Trophoblast cell (in vitro differentiated cells and primary cell): ENCODE data around the gene CHMP4B.

Experiments used
- DNase-seq, 2 donors: peaks; one replicate each; pipeline ENCODE4 v3.0.0-alpha.2; 2016
- H2AFZ ChIP-seq: 2 replicates; pipeline ENCODE4 v1.6.1; 2013; ENCODE audit warnings: low read length, moderate library complexity, mild to moderate bottlenecking; ENCODE audit not compliant: insufficient read depth, poor library complexity
- H2AK5ac ChIP-seq: 2 replicates; pipeline ENCODE4 v1.6.1; 2013; ENCODE audit warnings: mild to moderate bottlenecking, low read length
- H2BK120ac ChIP-seq: 2 replicates; pipeline ENCODE4 v1.6.1; 2013; ENCODE audit warnings: low read length, mild to moderate bottlenecking, moderate library complexity; ENCODE audit not compliant: insufficient read depth, poor library complexity
- H2BK12ac ChIP-seq: 2 replicates; pipeline ENCODE4 v1.6.1; 2013; ENCODE audit warnings: mild to moderate bottlenecking, low read length, moderate library complexity
- H2BK5ac ChIP-seq: 2 replicates; pipeline ENCODE4 v1.6.1; 2013; ENCODE audit warnings: low read length, low read depth, moderate library complexity, mild to moderate bottlenecking; ENCODE audit not compliant: poor library complexity
- H3K14ac ChIP-seq: 2 replicates; pipeline ENCODE4 v1.6.1; 2013; ENCODE audit warnings: mild to moderate bottlenecking, low read length
- H3K18ac ChIP-seq: 2 replicates; pipeline ENCODE4 v1.6.1; 2013; ENCODE audit warnings: mild to moderate bottlenecking, low read length
- H3K23ac ChIP-seq: 2 replicates; pipeline ENCODE4 v1.6.1; 2013; ENCODE audit warnings: low read length
- H3K27ac ChIP-seq: 2 replicates; pipeline ENCODE4 v1.5.1; 2013; ENCODE audit warnings: low read depth, mild to moderate bottlenecking, inconsistent platforms, low read length, moderate library complexity
- H3K27me3 ChIP-seq: 2 replicates; pipeline ENCODE4 v1.6.1; 2013; ENCODE audit warnings: inconsistent platforms, mild to moderate bottlenecking, low read length, moderate library complexity; ENCODE audit not compliant: insufficient read depth
- H3K36me3 ChIP-seq, 2 experiments: 1 replicate in 1 of 2; 2 replicates in 1 of 2; pipeline ENCODE4 v1.6.1; 2013; ENCODE audit warnings: low read length in 2 of 2, mild to moderate bottlenecking in 2 of 2, moderate library complexity in 1 of 2; ENCODE audit not compliant: insufficient read depth in 2 of 2, control insufficient read depth in 1 of 2
- H3K4ac ChIP-seq: 2 replicates; pipeline ENCODE4 v1.6.1; 2013; ENCODE audit warnings: low read depth, mild to moderate bottlenecking, low read length, moderate library complexity
- H3K4me1 ChIP-seq, 2 experiments: 1 replicate in 1 of 2; 2 replicates in 1 of 2; pipeline ENCODE4 v1.6.1; 2013; ENCODE audit warnings: low read length in 2 of 2, mild to moderate bottlenecking in 2 of 2, moderate library complexity in 1 of 2; ENCODE audit not compliant: insufficient read depth in 2 of 2, control insufficient read depth in 1 of 2
- H3K4me2 ChIP-seq: 2 replicates; pipeline ENCODE4 v1.6.1; 2013; ENCODE audit warnings: inconsistent platforms, mild to moderate bottlenecking, low read length, moderate library complexity
- H3K4me3 ChIP-seq: 2 replicates; pipeline ENCODE4 v1.5.1; 2013; ENCODE audit warnings: mild to moderate bottlenecking, low read depth, low read length, inconsistent platforms
- H3K79me1 ChIP-seq: one replicate; pipeline ENCODE4 v1.6.1; 2013; ENCODE audit warnings: low read length
- H3K79me2 ChIP-seq: 2 replicates; pipeline ENCODE4 v1.6.1; 2013; ENCODE audit warnings: low read length, mild to moderate bottlenecking; ENCODE audit not compliant: control insufficient read depth, insufficient read depth, poor library complexity
- H3K9ac ChIP-seq: 2 replicates; pipeline ENCODE4 v1.6.1; 2013; ENCODE audit warnings: mild to moderate bottlenecking, low read length
- H3K9me3 ChIP-seq: 2 replicates; pipeline ENCODE4 v1.6.1; 2013; ENCODE audit warnings: low read depth, mild to moderate bottlenecking, control low read depth, inconsistent platforms, low read length; ENCODE audit not compliant: insufficient read depth
- H4K12ac ChIP-seq: 2 replicates; pipeline ENCODE4 v1.6.1; 2013; ENCODE audit warnings: low read depth, mild to moderate bottlenecking, low read length, moderate library complexity
- H4K8ac ChIP-seq: 2 replicates; pipeline ENCODE4 v1.6.1; 2013; ENCODE audit warnings: low read depth, mild to moderate bottlenecking, low read length, moderate library complexity
- H4K91ac ChIP-seq: one replicate; pipeline ENCODE4 v1.6.1; 2013; ENCODE audit warnings: low read depth, mild to moderate bottlenecking, low read length, moderate library complexity
- WGBS: extraction: QIAGEN DNeasy Blood & Tissue Kit; methylation state at CpG from one replicate; pipeline ENCODE4 v1.1.7; 2013; ENCODE audit warnings: missing lambda C conversion rate; ENCODE audit not compliant: insufficient read length, insufficient coverage; ENCODE audit errors: extremely low coverage; 5-methylcytosine and 5-hydroxymethylcytosine counted together

CHMP4B gene

DNA sequence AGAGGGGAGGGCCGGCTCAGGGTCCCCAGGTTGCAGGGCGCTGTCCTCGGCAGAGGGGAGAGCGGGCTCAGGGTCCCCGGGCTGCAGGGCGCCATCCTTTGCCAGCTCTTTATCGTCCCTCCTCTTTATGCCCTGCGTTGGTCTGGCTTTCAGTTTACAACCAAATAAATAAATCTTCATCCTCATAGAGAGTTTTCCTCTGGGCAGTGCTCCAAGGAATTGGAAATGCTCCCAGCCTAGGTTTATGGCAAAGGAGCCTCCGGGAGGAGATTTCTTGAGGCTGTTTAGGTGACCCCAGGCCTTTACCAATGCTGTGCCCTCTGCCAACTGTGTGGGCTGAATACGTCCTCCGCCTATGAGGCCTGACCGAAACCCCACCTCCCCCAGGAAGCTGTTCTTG, 60.2 kb downstream of the CHMP4B start:
- H2BK12ac ChIP-seq = no peak overlapping the region
- no peak overlapping the region for H2AK5ac ChIP-seq
- no peak overlapping the region for H3K4me2 ChIP-seq
- H3K4me3 ChIP-seq = no peak overlapping the region
- H4K12ac ChIP-seq = no peak overlapping the region
- no peak overlapping the region for H3K18ac ChIP-seq
- no peak overlapping the region for H3K27ac ChIP-seq
- no peak overlapping the region for H2AFZ ChIP-seq
- peaks cover 2% of the 10 kb centered on the region for H3K9me3 ChIP-seq
- no peaks in the 10 kb centered on the region for H3K79me2 ChIP-seq
- H3K4me1 ChIP-seq = no peaks in the 10 kb centered on the region
- no peaks in the 10 kb centered on the region for H3K27me3 ChIP-seq
- no peak overlapping the region for H4K91ac ChIP-seq
- H3K9ac ChIP-seq = no peak overlapping the region
- DNase-seq = no peak
- no peaks in the 10 kb centered on the region for H3K36me3 ChIP-seq
- no peak overlapping the region for H2BK120ac ChIP-seq
- WGBS = no CpG with 5 or more reads among the region's 12 CpGs
- H2BK5ac ChIP-seq = no peak overlapping the region
- H4K8ac ChIP-seq = no peak overlapping the region
- H3K4ac ChIP-seq = no peak overlapping the region
- H3K79me1 ChIP-seq = no peaks in the 10 kb centered on the region
- H3K23ac ChIP-seq = no peak overlapping the region
- H3K14ac ChIP-seq = no peak overlapping the region

DNA sequence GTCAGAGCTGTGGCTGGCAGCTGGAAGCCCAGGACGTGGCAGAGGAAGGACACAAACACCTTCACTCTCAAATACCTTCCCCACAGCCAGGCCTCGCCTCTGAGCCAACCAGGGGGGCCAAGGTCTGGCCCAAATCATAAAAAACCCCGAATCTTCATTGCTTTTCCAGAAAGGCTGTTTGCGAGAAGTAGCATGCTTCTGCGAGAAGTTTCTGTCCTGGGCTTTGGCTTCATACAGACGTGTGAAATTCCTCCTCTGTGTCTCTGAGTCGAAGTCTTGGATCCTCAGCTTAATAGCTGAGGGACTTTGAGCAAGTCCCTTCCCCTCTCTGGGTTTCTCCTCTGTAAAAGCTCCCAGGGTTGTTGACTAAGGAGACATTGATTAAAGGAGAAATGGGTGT, 63.0 kb downstream of the CHMP4B start:
- Histone ChIP-seq H3K36me3 (no peaks in the 10 kb centered on the region), H3K79me2 (no peaks in the 10 kb centered on the region), H2AFZ (no peak overlapping the region), H3K9me3 (peaks cover 4% of the 10 kb centered on the region), H3K4me2 (no peak overlapping the region), H2BK5ac (no peak overlapping the region), H3K4me1 (no peaks in the 10 kb centered on the region), H4K8ac (no peak overlapping the region), H2BK12ac (no peak overlapping the region), H3K27me3 (no peaks in the 10 kb centered on the region), H3K27ac (no peak overlapping the region), H3K23ac (no peak overlapping the region), H3K9ac (no peak overlapping the region), H2BK120ac (no peak overlapping the region), H3K79me1 (no peaks in the 10 kb centered on the region), H3K14ac (no peak overlapping the region), H3K4ac (no peak overlapping the region), H3K18ac (no peak overlapping the region), H4K91ac (no peak overlapping the region), H3K4me3 (no peak overlapping the region), H2AK5ac (no peak overlapping the region), H4K12ac (no peak overlapping the region)
- no CpG with 5 or more reads among the region's 7 CpGs for WGBS
- DNase-seq = no peak

GRCh38 chr20:33875055-33875454, 63.9 kb downstream of the CHMP4B start:
- H3K36me3 ChIP-seq = no peaks in the 10 kb centered on the region
- no peak overlapping the region for H2AFZ ChIP-seq
- H4K8ac ChIP-seq = no peak overlapping the region
- no peaks in the 10 kb centered on the region for H3K79me1 ChIP-seq
- no peak for DNase-seq
- H3K9ac ChIP-seq = no peak overlapping the region
- no peak overlapping the region for H3K4me2 ChIP-seq
- H3K4me1 ChIP-seq = no peaks in the 10 kb centered on the region
- no peak overlapping the region for H4K12ac ChIP-seq
- H3K79me2 ChIP-seq = no peaks in the 10 kb centered on the region
- no peak overlapping the region for H2AK5ac ChIP-seq
- no peak overlapping the region for H2BK120ac ChIP-seq
- no peaks in the 10 kb centered on the region for H3K27me3 ChIP-seq
- no peak overlapping the region for H2BK5ac ChIP-seq
- H2BK12ac ChIP-seq = no peak overlapping the region
- H3K18ac ChIP-seq = no peak overlapping the region
- WGBS = no CpG with 5 or more reads among the region's 7 CpGs
- H3K23ac ChIP-seq = no peak overlapping the region
- no peak overlapping the region for H4K91ac ChIP-seq
- no peak overlapping the region for H3K27ac ChIP-seq
- no peak overlapping the region for H3K4me3 ChIP-seq
- no peak overlapping the region for H3K14ac ChIP-seq
- H3K4ac ChIP-seq = no peak overlapping the region
- H3K9me3 ChIP-seq = peaks cover 4% of the 10 kb centered on the region

DNA sequence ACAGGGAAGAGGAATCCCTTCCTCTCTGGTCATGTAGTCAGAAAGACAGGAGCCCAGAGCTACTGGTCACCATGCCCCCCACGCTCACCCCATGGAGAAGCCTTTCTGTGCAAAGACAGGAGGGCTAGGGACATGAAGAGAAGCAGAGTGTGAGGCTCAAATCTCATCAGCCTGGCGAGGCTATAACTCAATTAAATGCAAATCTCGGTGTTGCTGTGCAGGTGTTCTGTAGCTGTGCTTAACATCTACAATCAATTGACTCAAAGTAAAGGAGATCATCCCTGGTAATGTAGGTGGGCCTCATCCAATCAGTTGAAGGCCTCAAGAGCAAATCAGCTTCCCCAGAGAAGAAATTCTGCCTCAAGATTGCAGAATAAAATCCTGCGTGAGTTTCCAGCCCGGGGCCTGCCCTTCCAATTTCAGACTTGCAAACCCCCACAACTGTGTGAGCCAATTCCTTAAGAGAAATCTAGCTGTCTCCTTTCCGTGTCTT, 64.4 kb downstream of the CHMP4B start:
- H3K9ac ChIP-seq = no peak overlapping the region

More for the DNA sequence above, 64.4 kb downstream of the CHMP4B start:
- Histone ChIP-seq H3K4me3 (no peak overlapping the region), H3K36me3 (no peaks in the 10 kb centered on the region), H3K14ac (no peak overlapping the region), H3K4me2 (no peak overlapping the region), H3K79me1 (no peaks in the 10 kb centered on the region), H3K4me1 (no peaks in the 10 kb centered on the region), H3K18ac (no peak overlapping the region), H3K4ac (no peak overlapping the region), H3K27ac (no peak overlapping the region), H2AK5ac (no peak overlapping the region), H4K91ac (no peak overlapping the region), H2BK12ac (no peak overlapping the region), H3K9me3 (peaks cover 4% of the 10 kb centered on the region), H3K23ac (no peak overlapping the region), H4K8ac (no peak overlapping the region), H3K27me3 (no peaks in the 10 kb centered on the region), H4K12ac (no peak overlapping the region), H3K79me2 (no peaks in the 10 kb centered on the region), H2BK5ac (no peak overlapping the region), H2BK120ac (no peak overlapping the region), H2AFZ (no peak overlapping the region)
- WGBS = no CpG with 5 or more reads among the region's 6 CpGs
- DNase-seq = no peak
